Measurements from ENCODE around the gene BLOC1S4. TPM values are rescaled to one million over a fixed set of nuclear protein-coding genes. Genes with fewer than 3 reads are reported as not detected.

The BLOC1S4 gene
- total RNA-seq, 1 donor from 2014 or later: 6.3 TPM

DNA sequence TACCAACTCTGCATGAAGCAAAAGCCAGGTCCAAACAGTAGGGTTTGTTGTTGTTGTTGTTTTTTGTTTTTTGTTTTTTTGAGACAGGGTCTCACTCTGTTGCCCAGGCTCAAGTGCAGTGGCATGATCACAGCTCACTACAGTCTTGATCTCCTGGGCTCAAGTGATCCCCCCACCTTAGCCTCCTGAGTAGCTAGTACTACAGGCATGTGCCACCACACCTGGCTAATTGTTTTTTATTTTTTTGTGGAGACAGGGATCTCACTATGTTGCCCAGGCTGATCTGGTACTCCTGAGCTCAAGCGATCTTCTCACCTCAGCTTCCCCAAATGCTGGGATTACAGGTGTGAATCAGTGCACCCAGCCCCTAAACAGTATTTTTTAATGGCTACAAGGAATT is 16.1 kb upstream of the BLOC1S4 start:
- Histone ChIP-seq H3K27ac (ENCODE audit: low read depth, low read length) (no peak overlapping the region), H3K9ac (ENCODE audit: low read depth in 1 of 3, low read length in 3 of 3) (no peak overlapping the region), H3K4me1 (ENCODE audit: control insufficient read depth in 3 of 3, insufficient read depth in 3 of 3, low read length in 3 of 3) (peaks cover 15 to 36% (median 28%) of the 10 kb centered on the region in 3 donors), H3K9me3 (ENCODE audit: control insufficient read depth in 3 of 3, low read length in 3 of 3) (no peaks in the 10 kb centered on the region), H3K27me3 (ENCODE audit: control insufficient read depth in 3 of 3, insufficient read depth in 3 of 3, low read length in 3 of 3) (no peaks in the 10 kb centered on the region), H3K36me3 (ENCODE audit: control insufficient read depth in 3 of 3, insufficient read depth in 3 of 3, low read length in 3 of 3) (peaks cover 2 to 8% (median 7%) of the 10 kb centered on the region in 3 donors), H3K4me3 (ENCODE audit: low read length in 3 of 3) (no peak overlapping the region)

DNA sequence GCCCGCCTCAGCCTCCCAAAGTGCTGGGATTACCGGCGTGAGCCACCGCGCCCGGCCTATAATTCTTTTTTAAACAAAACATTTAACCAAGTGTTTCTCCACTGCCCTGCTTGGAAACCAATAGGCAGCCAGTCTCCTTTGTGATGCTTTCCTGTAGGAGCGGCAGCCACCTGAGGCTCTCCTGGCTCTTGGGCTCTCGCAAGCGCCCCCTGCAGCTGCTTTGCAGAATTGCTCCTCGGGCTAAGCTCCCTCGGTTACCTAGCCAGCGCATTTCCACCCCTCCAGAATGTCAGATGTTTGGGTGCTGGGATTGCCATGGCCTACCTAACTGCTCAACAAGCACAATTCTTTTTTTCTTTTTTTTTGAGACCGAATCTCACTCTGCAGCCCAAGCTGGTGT is 14.6 kb upstream of the BLOC1S4 start:
- no peak overlapping the region for H3K9ac ChIP-seq (ENCODE audit: low read depth in 1 of 3, low read length in 3 of 3)
- H3K9me3 ChIP-seq (ENCODE audit: control insufficient read depth in 3 of 3, low read length in 3 of 3): no peaks in the 10 kb centered on the region
- no peak overlapping the region for H3K4me3 ChIP-seq (ENCODE audit: low read length in 3 of 3)
- H3K27ac ChIP-seq (ENCODE audit: low read depth, low read length): no peak overlapping the region
- H3K36me3 ChIP-seq (ENCODE audit: control insufficient read depth in 3 of 3, insufficient read depth in 3 of 3, low read length in 3 of 3): peaks cover 2 to 8% (median 7%) of the 10 kb centered on the region in 3 donors
- H3K4me1 ChIP-seq (ENCODE audit: control insufficient read depth in 3 of 3, insufficient read depth in 3 of 3, low read length in 3 of 3): peaks cover 20 to 38% (median 21%) of the 10 kb centered on the region in 3 donors
- no peaks in the 10 kb centered on the region for H3K27me3 ChIP-seq (ENCODE audit: control insufficient read depth in 3 of 3, insufficient read depth in 3 of 3, low read length in 3 of 3)

DNA sequence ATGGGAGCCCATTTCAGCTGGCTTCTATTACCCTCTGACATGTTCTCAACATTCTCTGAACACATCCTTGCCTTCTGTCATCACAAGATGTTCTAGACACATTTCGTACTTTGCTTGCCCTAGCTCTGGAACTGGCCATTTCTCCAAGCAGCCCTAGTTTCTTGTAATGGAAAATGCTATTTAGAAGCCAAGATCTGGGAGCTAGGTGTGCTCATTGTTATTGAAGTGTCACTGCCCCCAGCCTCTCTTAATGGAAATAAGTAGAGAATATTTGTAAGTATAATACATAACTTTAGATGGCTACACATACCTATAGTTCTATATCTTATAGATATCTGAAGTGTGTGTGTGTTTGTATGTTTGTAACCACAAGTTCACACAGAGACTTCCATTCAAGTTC is 13.2 kb upstream of the BLOC1S4 start:
- no peak overlapping the region for H3K9ac ChIP-seq (ENCODE audit: low read depth in 1 of 3, low read length in 3 of 3)
- no peak overlapping the region for H3K27ac ChIP-seq (ENCODE audit: low read depth, low read length)
- no peaks in the 10 kb centered on the region for H3K27me3 ChIP-seq (ENCODE audit: control insufficient read depth in 3 of 3, insufficient read depth in 3 of 3, low read length in 3 of 3)
- H3K9me3 ChIP-seq (ENCODE audit: control insufficient read depth in 3 of 3, low read length in 3 of 3): no peaks in the 10 kb centered on the region
- H3K4me1 ChIP-seq (ENCODE audit: control insufficient read depth in 3 of 3, insufficient read depth in 3 of 3, low read length in 3 of 3): peaks cover 28 to 43% (median 32%) of the 10 kb centered on the region in 3 donors
- H3K4me3 ChIP-seq (ENCODE audit: low read length in 3 of 3): no peak overlapping the region
- peaks cover 7 to 19% (median 9%) of the 10 kb centered on the region in 3 donors for H3K36me3 ChIP-seq (ENCODE audit: control insufficient read depth in 3 of 3, insufficient read depth in 3 of 3, low read length in 3 of 3)

DNA sequence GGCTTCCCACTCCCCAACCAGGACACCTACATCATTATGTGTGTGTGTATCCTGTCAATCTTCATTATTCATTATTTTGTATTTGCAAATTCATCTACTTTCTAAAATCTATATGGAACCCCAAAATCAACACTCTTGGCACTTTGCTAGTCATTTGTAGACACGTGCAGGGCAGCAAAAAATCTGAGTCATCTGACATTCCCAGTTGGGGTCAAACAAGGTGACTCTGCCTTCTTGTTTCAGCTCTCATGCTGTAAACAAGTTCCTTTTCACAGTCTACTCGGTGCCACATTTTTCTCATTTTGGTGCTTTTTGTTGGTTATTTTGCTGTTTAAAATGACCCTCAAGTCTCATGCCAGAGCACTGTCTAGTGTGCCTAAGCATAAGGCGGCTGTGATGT is 12.2 kb upstream of the BLOC1S4 start:
- H3K27ac ChIP-seq (ENCODE audit: low read depth, low read length): no peak overlapping the region
- H3K4me3 ChIP-seq (ENCODE audit: low read length in 3 of 3): peak overlapping the region in 1 of 3 donors; percentile 24
- peaks cover 7 to 23% (median 13%) of the 10 kb centered on the region in 3 donors for H3K36me3 ChIP-seq (ENCODE audit: control insufficient read depth in 3 of 3, insufficient read depth in 3 of 3, low read length in 3 of 3)
- peak overlapping the region in 1 of 3 donors; percentile 27 for H3K9ac ChIP-seq (ENCODE audit: low read depth in 1 of 3, low read length in 3 of 3)
- no peaks in the 10 kb centered on the region for H3K9me3 ChIP-seq (ENCODE audit: control insufficient read depth in 3 of 3, low read length in 3 of 3)
- no peaks in the 10 kb centered on the region for H3K27me3 ChIP-seq (ENCODE audit: control insufficient read depth in 3 of 3, insufficient read depth in 3 of 3, low read length in 3 of 3)
- H3K4me1 ChIP-seq (ENCODE audit: control insufficient read depth in 3 of 3, insufficient read depth in 3 of 3, low read length in 3 of 3): peaks cover 35 to 53% (median 42%) of the 10 kb centered on the region in 3 donors

DNA sequence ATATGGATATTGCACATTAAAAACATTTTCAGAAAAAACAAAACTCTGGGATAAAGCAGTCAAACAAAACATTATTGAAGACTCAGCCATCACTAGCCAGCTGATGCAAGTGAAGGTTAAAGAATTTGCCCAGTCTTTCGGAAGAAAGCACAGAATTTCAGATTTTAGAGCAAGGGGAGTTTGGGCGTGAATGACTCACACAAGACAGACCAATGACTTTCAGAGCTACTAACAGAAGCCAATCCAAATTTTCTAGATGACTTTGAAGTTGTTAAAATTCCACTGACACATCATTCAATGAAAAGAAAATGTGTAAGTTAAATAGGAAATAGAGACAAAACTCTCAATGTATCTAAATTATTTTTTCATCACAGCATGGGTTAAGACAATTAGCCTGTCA is 10.3 kb upstream of the BLOC1S4 start:
- Histone ChIP-seq H3K4me3 (ENCODE audit: low read length in 3 of 3) (no peak overlapping the region), H3K27ac (ENCODE audit: low read depth, low read length) (no peak overlapping the region), H3K27me3 (ENCODE audit: control insufficient read depth in 3 of 3, insufficient read depth in 3 of 3, low read length in 3 of 3) (no peaks in the 10 kb centered on the region), H3K36me3 (ENCODE audit: control insufficient read depth in 3 of 3, insufficient read depth in 3 of 3, low read length in 3 of 3) (peaks cover 5 to 23% (median 10%) of the 10 kb centered on the region in 3 donors), H3K9me3 (ENCODE audit: control insufficient read depth in 3 of 3, low read length in 3 of 3) (no peaks in the 10 kb centered on the region), H3K4me1 (ENCODE audit: control insufficient read depth in 3 of 3, insufficient read depth in 3 of 3, low read length in 3 of 3) (peaks cover 42 to 63% (median 52%) of the 10 kb centered on the region in 3 donors), H3K9ac (ENCODE audit: low read depth in 1 of 3, low read length in 3 of 3) (no peak overlapping the region)

DNA sequence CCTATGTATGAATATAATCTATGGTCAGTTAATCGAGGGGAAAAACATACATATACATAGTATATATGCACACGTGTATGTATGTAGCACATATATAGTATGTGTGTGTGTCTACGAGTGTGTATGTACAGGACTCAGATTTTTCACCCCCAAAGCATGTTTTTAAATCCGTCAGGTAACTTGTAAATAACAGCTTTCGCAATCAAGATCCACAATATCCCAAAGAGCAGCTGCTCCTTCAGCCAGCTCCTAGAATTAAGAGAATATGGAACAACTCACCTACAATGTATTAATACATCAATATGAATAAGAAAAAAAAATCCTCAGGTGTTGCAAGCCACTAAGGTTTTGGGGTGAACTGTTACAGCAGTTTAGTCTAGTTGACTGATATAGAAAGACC is 9.8 kb upstream of the BLOC1S4 start:
- Histone ChIP-seq H3K9ac (ENCODE audit: low read depth in 1 of 3, low read length in 3 of 3) (no peak overlapping the region), H3K27ac (ENCODE audit: low read depth, low read length) (no peak overlapping the region), H3K4me1 (ENCODE audit: control insufficient read depth in 3 of 3, insufficient read depth in 3 of 3, low read length in 3 of 3) (peaks cover 42 to 64% (median 52%) of the 10 kb centered on the region in 3 donors), H3K27me3 (ENCODE audit: control insufficient read depth in 3 of 3, insufficient read depth in 3 of 3, low read length in 3 of 3) (no peaks in the 10 kb centered on the region), H3K36me3 (ENCODE audit: control insufficient read depth in 3 of 3, insufficient read depth in 3 of 3, low read length in 3 of 3) (peaks cover 5 to 23% (median 9%) of the 10 kb centered on the region in 3 donors), H3K4me3 (ENCODE audit: low read length in 3 of 3) (no peak overlapping the region), H3K9me3 (ENCODE audit: control insufficient read depth in 3 of 3, low read length in 3 of 3) (no peaks in the 10 kb centered on the region)

DNA sequence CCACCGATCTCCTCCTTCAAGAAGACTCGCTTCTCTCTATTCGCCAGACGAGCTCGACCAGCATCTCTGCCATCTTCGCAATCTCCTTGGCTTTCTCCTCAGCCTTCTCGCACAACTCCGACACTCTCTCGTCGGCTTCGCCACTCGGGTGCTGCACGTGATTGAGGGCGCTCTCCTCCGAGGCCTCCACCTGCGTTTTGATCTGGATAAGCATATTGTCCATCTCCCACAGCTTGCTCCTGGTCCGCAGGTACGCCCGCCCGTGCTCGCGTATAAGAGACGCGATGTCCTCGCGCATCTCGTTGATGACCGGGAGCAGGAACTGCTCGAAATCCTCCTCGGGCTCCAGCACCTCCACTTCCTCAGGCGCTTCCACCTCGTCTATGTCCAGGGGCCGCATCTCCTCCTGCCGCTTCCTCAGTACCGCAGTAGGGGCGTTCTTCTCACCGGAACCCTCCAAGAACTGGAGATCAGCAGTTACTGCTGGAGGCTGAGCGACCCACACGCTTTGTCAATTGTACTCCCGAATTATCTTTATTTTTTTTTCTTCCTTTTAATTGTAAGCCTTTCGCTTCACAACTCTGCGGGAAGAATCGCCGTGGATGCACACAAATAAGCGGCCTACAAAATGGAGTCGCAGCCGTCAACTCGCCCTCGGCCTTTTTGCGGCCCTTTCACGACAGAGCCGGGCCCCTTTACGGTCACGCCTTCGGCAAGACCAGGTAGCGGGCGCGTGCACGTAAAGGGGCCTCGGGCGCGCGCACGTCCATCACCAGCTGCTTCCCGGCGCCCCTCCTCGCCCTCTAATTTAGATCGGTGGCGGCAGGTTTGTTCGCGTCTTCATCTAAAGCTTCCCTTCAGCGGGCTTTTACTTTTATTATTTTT is 6.5 kb upstream of the BLOC1S4 start, which contains the start of gene MRFAP1L1:
MRFAP1L1 (minus strand) TSS at position 636 of the 885 bp plus-strand sequence; CDS start at position 400, 236 bp downstream.
- Histone ChIP-seq H3K9me3 (ENCODE audit: control insufficient read depth in 3 of 3, low read length in 3 of 3) (no peaks in the 10 kb centered on the region), H3K4me1 (ENCODE audit: control insufficient read depth in 3 of 3, insufficient read depth in 3 of 3, low read length in 3 of 3) (peaks cover 29 to 49% (median 45%) of the 10 kb centered on the region in 3 donors), H3K27me3 (ENCODE audit: control insufficient read depth in 3 of 3, insufficient read depth in 3 of 3, low read length in 3 of 3) (no peaks in the 10 kb centered on the region), H3K27ac (ENCODE audit: low read depth, low read length) (peak within 1 kb of the TSS; percentile 72), H3K4me3 (ENCODE audit: low read length in 3 of 3) (peak within 1 kb of the TSS; percentile 97 to 100 (median 97)), H3K36me3 (ENCODE audit: control insufficient read depth in 3 of 3, insufficient read depth in 3 of 3, low read length in 3 of 3) (peaks cover 5 to 15% (median 6%) of the 10 kb centered on the region in 3 donors), H3K9ac (ENCODE audit: low read depth in 1 of 3, low read length in 3 of 3) (peak within 1 kb of the TSS; percentile 92 to 98 (median 93))

DNA sequence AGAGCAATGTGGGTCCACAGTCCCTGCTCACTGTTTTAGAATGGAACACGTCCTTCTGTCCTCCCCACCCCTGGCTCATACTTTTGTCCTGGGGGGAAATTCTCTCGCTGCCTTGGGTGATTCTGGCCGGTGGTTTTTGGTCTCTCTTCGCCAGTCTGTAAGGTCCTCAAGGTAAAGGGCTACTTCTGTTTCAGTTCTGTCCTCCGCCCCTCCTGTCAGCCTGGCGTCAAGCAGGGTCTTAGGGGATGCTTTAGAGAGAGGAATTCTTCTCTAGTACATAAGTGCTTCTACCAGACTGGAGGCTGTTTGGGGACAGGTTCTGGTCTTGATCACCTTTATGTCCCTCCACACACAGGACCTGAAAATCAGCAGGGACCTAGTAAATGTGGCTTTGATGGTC is 5.7 kb upstream of the BLOC1S4 start:
- H3K9me3 ChIP-seq (ENCODE audit: control insufficient read depth in 3 of 3, low read length in 3 of 3): no peaks in the 10 kb centered on the region
- H3K9ac ChIP-seq (ENCODE audit: low read depth in 1 of 3, low read length in 3 of 3): peak overlapping the region; percentile 92 to 93 (median 92)
- peak overlapping the region; percentile 72 for H3K27ac ChIP-seq (ENCODE audit: low read depth, low read length)
- peaks cover 5 to 15% (median 6%) of the 10 kb centered on the region in 3 donors for H3K36me3 ChIP-seq (ENCODE audit: control insufficient read depth in 3 of 3, insufficient read depth in 3 of 3, low read length in 3 of 3)
- no peaks in the 10 kb centered on the region for H3K27me3 ChIP-seq (ENCODE audit: control insufficient read depth in 3 of 3, insufficient read depth in 3 of 3, low read length in 3 of 3)
- H3K4me3 ChIP-seq (ENCODE audit: low read length in 3 of 3): peak overlapping the region; percentile 97 to 100 (median 97)
- H3K4me1 ChIP-seq (ENCODE audit: control insufficient read depth in 3 of 3, insufficient read depth in 3 of 3, low read length in 3 of 3): peaks cover 28 to 43% (median 42%) of the 10 kb centered on the region in 3 donors

DNA sequence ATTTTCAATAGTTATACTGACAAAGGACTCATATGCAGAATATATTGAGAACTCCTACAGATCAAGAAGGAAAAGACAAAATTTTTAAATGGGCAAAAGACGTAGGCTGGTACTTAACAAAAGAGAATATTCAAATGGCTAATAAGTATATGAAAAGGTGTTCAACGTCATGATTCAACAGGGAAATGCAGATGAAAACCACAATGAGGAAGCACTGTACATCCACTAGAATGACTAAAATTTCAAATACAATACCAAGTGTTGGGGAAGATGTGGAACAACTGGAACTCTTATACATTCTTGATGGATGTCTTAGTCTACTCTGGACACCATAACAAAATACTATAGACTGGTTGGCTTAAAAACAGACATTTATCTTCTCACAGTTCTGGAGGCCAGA is 5.0 kb upstream of the BLOC1S4 start:
- no peak overlapping the region for H3K9ac ChIP-seq (ENCODE audit: low read depth in 1 of 3, low read length in 3 of 3)
- H3K4me3 ChIP-seq (ENCODE audit: low read length in 3 of 3): no peak overlapping the region
- no peaks in the 10 kb centered on the region for H3K27me3 ChIP-seq (ENCODE audit: control insufficient read depth in 3 of 3, insufficient read depth in 3 of 3, low read length in 3 of 3)
- no peaks in the 10 kb centered on the region for H3K9me3 ChIP-seq (ENCODE audit: control insufficient read depth in 3 of 3, low read length in 3 of 3)
- no peak overlapping the region for H3K27ac ChIP-seq (ENCODE audit: low read depth, low read length)
- H3K36me3 ChIP-seq (ENCODE audit: control insufficient read depth in 3 of 3, insufficient read depth in 3 of 3, low read length in 3 of 3): peaks cover 5 to 15% (median 6%) of the 10 kb centered on the region in 3 donors
- H3K4me1 ChIP-seq (ENCODE audit: control insufficient read depth in 3 of 3, insufficient read depth in 3 of 3, low read length in 3 of 3): peaks cover 28 to 43% (median 42%) of the 10 kb centered on the region in 3 donors

DNA sequence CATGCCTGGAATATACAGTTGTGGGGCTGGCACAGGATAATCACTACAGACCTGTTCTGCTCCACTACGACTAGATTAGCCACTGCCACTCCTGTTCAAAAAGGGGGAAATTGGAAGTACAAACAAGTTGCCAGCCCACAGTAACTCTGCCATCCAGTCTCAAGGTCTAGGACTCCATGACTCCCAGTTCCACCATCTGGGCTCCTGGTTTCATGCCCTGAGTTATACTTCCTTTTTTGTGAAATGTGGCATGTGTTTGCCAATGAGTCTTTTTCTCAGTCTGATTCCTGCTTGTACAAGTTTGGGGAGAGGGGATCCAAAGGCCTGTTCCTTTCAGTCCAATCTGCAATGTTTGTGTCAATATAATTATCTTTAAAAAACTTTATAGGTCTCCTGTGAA is 1.0 kb upstream of the BLOC1S4 start:
- H3K9ac ChIP-seq (ENCODE audit: low read depth in 1 of 3, low read length in 3 of 3): no peak overlapping the region
- no peaks in the 10 kb centered on the region for H3K9me3 ChIP-seq (ENCODE audit: control insufficient read depth in 3 of 3, low read length in 3 of 3)
- no peaks in the 10 kb centered on the region for H3K36me3 ChIP-seq (ENCODE audit: control insufficient read depth in 3 of 3, insufficient read depth in 3 of 3, low read length in 3 of 3)
- H3K27ac ChIP-seq (ENCODE audit: low read depth, low read length): no peak overlapping the region
- H3K4me1 ChIP-seq (ENCODE audit: control insufficient read depth in 3 of 3, insufficient read depth in 3 of 3, low read length in 3 of 3): peaks cover 18 to 31% (median 24%) of the 10 kb centered on the region in 3 donors
- no peak overlapping the region for H3K4me3 ChIP-seq (ENCODE audit: low read length in 3 of 3)
- H3K27me3 ChIP-seq (ENCODE audit: control insufficient read depth in 3 of 3, insufficient read depth in 3 of 3, low read length in 3 of 3): no peaks in the 10 kb centered on the region
